GM18505 (cell line): ENCODE data around the gene IMPACT.
A peak's percentile ranks its signal among the peaks of the same experiment; 100 is the strongest.

ENCODE experiments used
- ATAC-seq: cut with Tn5 transposase; IDR thresholded peaks from one replicate; pipeline ENCODE4 v1.9.1; 2021; ENCODE audit not compliant: unreplicated experiment
- POLR2A ChIP-seq: IDR thresholded peaks from 4 replicates; pipeline ENCODE4 v1.6.1; 2011; ENCODE audit warnings: borderline replicate concordance; ENCODE audit not compliant: insufficient read depth, insufficient read length; ENCODE audit errors: extremely low read depth

Gene IMPACT

GRCh38 chr18:24482821-24483220 lies 56.4 kb downstream of the IMPACT start:
- ATAC-seq = no peak
- no peak for TF ChIP-seq POLR2A

- no peak for TF ChIP-seq POLR2A
- no peak for ATAC-seq
Observed at GRCh38 chr18:24485681-24486080, 59.2 kb downstream of the IMPACT start.

- TF ChIP-seq POLR2A = no peak
- no peak for ATAC-seq
Observed at GRCh38 chr18:24486684-24487083, 60.2 kb downstream of the IMPACT start.

- no peak for TF ChIP-seq POLR2A
- no peak for ATAC-seq
Observed at GRCh38 chr18:24488824-24489493, 62.5 kb downstream of the IMPACT start.

GRCh38 chr18:24490539-24490938 lies 64.1 kb downstream of the IMPACT start:
- ATAC-seq = no peak
- TF ChIP-seq POLR2A = no peak

- ATAC-seq = peak; percentile 78
- TF ChIP-seq POLR2A = no peak
Observed at GRCh38 chr18:24491927-24492834, 65.7 kb downstream of the IMPACT start.

GRCh38 chr18:24494586-24494985 lies 68.1 kb downstream of the IMPACT start:
- TF ChIP-seq POLR2A = no peak
- no peak for ATAC-seq

- no peak for TF ChIP-seq POLR2A
- no peak for ATAC-seq
Observed at GRCh38 chr18:24497031-24497754, 70.7 kb downstream of the IMPACT start.

GRCh38 chr18:24499814-24500213 lies 73.3 kb downstream of the IMPACT start:
- no peak for ATAC-seq
- TF ChIP-seq POLR2A = no peak

- TF ChIP-seq POLR2A = no peak
- ATAC-seq = no peak
Observed at GRCh38 chr18:24500217-24500616, 73.7 kb downstream of the IMPACT start.

GRCh38 chr18:24500766-24501165 lies 74.3 kb downstream of the IMPACT start:
- ATAC-seq = no peak
- no peak for TF ChIP-seq POLR2A

- no peak for TF ChIP-seq POLR2A
- ATAC-seq = no peak
Observed at GRCh38 chr18:24502667-24503523, 76.4 kb downstream of the IMPACT start.
